ENCODE data around the gene CADPS2.

CADPS2 gene

DNA sequence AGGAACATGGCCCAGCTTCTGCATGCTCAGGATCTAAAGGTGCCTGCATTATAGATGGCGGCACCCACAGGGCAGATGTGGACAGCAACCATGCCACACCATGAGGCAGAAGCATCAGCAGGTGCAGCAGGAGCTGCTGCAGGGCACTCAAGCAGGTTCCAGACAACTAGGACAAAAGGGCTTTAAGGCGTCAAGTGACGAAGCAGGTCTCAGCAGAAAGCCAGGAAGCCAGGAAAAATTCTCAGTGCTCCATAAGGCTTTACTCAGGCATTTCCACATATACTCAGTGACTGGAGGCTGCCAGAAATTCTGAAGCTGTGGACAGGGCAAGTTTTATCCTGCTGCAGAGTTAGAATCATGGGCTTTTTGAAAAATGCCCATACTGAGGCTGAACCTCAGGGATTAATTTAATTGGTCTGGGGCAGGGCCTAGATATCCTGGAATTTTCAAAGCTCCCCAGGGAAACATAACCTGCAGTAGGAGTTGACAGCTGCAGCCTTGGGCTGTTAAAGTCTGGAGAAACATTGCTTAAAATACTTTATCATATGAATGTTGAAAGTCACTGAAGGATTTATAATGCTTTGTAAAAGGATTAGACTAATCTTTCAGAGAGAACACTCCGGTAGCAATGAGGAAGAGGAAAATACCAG, 115.4 kb downstream of the CADPS2 start:
- no peak for DNase-seq (ENCODE audit: low read depth, low spot score)

DNA sequence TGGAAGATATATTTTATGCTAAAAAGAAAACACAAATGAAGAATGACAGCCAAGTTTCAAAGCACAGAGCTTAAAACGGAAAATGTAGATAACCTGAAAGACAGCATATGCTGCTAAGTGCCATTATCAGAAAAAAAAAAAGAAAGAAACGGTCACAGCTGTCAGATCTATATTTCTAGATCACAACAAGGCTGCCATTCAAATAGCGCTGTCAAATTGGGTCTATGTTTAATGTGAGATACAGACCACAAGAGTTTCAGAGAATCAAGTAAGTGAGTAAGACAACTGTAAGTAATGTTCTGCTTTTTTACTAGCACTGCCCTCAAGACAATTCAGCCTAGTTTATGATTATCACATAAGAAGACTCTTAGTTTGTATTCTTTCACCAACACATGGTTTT, 117.4 kb downstream of the CADPS2 start:
- DNase-seq (ENCODE audit: low read depth, low spot score), result no peak

DNA sequence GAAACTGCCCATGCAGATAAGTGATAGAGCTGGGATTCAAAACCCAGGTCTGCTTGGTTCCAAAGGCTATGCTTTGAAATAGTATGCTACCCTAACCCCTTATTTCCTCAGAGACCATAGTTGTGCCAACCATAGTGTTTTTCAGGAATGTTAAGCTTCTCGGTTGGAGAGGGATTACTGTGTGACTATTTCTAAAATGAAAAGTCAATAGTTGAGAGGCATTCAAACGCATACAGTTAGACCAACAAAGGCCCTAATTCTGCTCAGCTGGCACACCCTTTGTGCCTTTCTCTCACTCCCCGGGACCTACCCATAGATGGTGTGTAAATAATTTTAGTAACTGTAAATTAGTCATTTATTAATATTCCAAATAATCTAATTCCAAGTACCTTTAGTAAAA, 118.9 kb downstream of the CADPS2 start:
- DNase-seq (ENCODE audit: low read depth, low spot score), result no peak

DNA sequence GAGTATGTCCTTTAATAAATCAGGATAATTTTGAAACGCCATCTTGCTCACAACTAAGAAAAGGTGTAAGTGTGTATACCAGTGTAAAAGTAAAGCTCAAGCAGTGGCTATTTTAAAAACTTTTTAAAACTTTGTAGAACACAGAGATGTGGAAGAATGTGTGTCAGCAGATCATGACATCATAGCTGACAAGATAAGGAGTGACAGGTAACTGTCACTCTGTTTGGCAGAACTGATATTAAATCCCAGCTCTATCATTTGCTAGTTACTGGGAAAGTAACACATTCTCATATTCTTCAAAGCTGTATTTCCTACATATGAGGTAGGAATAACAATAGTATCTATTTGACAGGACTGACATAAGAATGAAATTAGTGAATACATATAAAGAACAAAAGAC, 119.7 kb downstream of the CADPS2 start:
- DNase-seq (ENCODE audit: low read depth, low spot score), result no peak

DNA sequence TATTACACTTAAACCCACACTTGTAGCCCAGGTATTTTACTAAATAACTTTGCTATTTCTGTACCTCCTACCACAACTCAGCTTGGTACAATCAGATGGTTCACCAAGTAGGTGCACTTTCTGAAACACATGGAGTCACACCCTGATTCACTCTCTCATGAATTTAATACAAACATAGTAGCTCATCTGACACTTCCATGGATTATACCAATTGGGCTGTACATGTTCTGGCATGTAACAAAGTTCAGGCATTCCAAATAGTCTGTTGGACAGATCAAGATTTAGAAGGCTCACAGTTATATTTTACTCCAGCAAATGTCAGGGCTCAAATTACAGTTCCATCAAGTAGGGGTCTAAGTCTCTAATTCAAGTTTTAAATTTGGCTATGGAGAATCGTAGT, 121.4 kb downstream of the CADPS2 start:
- DNase-seq (ENCODE audit: low read depth, low spot score), result no peak

DNA sequence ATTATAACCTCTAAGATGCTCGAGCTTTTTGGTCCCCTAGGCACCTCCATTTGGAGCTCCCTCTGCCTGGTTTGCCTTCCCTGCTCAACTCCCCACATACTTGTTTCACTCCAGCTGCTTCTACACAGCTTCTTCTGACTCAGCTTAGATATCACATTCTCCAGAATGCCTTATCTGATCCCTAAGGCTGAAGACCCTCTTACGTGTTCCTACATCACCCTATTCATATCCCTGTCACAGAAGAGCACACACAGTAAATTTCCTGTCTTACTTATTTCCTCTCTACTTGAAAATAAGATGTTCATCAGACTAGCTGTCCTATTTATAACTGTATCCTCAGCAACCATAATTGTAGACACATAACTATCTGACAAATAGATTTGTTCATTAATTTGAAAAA, 122.2 kb downstream of the CADPS2 start:
- no peak for DNase-seq (ENCODE audit: low read depth, low spot score)

DNA sequence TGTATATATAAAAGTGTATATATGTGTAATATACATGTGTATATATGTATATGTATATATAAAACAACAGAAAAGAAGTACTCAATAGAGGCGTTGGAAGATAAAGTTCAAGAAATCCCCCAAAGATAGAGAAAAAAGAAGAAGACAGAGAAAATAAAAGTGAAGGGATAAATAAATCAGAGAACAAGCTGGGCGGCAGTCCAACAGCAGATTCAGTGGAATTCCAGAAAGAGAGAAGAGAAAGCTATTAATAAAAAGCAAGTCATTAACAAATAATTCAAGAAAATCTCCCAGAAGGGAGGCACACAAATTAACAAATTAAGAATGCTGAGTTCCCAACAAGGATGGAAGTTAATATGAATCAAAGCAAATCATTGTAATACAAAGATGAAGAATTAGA, 124.2 kb downstream of the CADPS2 start:
- no peak for DNase-seq (ENCODE audit: low read depth, low spot score)

DNA sequence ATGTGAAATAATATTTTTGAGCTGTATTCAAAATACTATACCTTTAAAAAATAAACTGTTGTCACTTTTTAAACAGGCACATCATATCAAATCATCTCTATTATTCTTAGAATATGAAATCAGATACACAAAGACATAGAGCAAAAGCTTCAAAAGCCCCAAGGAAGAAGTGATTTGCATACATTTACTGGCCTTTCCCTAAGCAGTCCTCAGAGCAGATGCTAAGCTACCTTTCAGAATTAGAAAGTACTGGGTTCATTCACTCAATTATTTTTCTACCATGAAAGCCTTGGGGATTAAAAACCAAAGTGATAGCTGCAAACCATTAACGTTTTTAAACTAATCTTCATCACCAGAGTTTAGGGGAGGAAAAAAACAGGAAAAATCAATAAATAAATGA, 127.8 kb downstream of the CADPS2 start:
- DNase-seq (ENCODE audit: low read depth, low spot score), result no peak

DNA sequence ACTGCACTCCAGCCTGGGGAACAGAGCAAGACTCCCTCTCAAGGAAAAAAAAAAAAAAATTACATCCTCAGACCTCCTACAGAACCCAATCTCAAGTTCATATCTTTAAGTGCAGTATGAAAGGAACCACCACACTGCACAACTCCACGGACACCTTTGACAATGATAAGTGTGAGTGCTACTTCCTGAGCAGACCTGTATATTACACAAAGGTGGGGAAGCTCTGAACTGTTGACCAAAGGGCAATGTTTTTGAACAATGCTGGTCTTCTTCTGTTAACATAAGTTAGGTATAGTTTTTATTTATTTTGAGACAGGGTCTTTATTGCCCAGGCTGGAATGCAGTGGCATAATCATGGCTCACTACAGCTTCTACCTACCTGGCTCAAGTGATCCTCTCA, 129.4 kb downstream of the CADPS2 start:
- DNase-seq (ENCODE audit: low read depth, low spot score), result no peak

DNA sequence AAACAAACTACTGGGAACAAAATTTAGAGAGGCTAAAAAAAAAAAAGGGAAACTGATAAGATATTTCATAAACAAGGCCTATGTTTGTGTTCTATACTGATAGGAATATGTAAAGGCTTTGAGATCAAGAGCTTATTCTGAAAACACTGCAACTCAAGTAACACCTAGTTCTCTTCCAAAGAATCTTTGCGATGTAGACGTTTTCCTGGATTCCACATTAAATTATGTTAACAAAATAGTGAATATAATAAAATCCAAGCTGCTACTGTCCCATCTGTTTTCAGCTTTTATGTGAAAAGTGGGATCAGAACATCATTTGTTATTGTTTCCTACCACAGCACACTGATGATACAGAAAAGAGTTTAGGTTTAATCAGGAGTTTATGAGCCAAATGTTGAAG, 130.6 kb downstream of the CADPS2 start:
- DNase-seq (ENCODE audit: low read depth, low spot score), result no peak

DNA sequence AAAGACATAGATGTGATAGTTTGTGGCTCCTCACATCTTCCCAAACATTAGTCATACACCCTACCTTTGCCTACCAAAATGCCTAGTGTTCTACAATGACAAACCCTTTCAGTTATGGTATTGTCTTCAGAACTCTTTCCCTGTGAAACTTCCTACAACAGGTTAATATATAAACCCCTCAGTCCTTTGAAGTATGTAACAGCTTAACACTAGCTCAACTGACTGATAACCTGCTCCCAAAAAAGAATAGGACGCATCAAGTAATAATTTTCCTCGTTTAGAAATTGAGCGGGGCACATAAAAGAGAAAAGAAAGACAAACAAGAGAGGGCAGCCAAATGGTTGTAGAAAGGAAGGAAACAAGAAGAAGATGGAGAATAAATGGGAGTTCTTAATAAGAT, 133.7 kb downstream of the CADPS2 start:
- no peak for DNase-seq (ENCODE audit: low read depth, low spot score)

DNA sequence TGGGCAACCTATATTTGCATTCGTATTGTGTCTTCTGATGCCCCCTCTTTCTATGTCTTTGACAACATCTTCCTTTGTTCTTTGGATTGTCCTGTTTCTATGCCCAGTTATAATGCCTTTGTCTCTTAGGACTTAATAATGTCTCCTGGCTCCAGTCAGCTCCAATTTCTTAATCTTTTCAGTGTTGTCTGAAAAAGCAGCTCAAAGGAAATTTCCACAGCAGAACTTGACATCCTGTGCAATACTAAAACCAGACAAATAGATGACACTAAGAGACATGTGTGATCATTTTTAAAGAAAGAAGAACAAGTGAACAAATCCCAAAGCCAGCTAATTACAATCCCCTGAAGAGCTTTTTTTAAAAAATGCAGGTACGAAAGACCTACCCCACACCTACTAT, 135.9 kb downstream of the CADPS2 start:
- no peak for DNase-seq (ENCODE audit: low read depth, low spot score)

DNA sequence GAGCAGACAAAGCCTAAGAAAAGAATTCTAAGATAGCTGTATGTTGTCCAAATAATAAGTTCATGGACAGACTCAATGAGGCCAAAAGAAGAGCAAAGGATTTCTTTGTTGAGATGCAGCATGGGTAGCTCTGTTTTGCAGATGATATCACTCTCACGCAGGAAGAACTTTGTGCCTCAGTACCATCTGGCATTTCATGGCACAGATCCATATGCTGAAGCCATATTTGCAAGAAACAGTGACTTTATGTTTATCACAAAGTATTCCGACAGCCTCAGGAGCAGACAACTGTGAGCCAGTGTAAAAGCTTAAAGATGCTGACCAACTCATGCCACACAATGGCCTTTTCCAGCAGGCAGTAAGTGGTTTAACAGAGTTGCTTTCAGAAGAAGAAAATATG, 138.1 kb downstream of the CADPS2 start:
- no peak for DNase-seq (ENCODE audit: low read depth, low spot score)

DNA sequence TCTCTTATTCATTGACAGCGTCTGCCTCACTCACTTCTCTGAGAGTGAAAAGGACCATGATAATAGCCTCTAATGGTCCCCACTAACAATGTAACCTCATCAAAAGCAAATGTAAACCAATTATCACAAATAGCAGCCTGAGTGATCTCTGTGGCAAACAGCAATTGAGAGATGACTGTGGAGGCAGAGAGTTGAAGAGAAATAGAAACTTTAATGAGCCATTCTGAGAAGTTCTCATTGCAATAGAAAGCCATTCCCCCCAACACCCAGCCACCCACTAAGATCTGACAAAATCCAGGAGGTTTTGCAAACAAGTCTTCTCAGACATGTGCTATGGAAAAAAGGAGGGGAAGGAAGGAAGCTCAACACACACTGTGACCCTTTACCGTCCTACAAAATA, 139.3 kb downstream of the CADPS2 start:
- no peak for DNase-seq (ENCODE audit: low read depth, low spot score)

DNA sequence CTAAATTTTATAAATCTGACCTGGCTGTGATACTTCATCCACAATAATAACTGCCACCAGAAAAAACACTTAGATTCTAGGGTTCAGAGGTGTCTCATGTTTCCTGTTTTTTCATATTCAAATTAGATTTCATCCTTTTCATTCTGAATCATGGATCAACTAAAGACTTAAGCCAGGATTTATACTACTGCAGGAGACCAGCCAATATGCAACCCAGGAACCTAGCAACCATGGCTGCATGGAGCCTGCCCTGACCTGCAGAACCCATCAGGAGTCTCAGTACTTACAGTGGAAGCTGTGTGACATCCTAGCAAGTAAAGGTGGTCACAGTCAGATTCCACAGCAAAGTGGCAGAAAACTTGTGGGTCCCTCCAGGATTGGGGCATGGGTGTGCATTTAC, 143.0 kb downstream of the CADPS2 start:
- no peak for DNase-seq (ENCODE audit: low read depth, low spot score)

DNA sequence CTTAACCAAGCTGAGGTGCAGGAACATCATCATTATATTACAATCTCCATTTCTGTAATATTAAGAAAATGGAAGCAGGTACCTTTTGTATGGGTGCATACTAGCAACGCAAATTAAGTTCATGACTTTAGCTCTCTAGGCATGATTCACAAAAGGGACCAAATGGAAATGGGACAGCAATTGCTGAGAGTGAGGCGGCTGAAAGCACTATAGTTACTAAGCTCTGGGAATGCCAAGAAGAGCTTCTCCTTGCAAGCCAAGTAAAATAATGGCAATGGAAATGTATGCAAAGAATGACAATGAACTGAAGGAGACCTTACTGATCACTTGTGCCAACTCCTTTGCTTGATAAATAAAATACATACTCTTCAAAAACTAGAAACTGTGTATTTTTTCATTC, 147.3 kb downstream of the CADPS2 start:
- DNase-seq (ENCODE audit: low read depth, low spot score), result no peak

DNA sequence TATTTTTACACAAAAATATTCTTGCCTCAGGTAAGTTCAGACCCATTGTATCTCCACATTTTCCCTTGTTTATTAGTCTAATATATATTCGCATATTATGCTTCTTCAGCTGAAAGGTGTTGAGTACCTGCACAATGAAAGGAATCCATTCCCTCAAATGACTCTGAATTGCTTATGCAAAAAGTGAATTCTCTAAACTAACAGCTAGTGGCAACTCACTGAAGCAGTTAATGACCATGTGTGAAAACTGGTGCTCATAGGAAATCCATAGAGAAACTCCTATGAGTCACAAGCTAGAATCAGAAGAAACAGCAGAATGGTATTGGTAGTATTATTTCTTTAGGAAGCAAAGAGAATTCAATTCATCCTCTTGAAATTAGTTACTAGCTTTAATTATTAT, 150.1 kb downstream of the CADPS2 start:
- no peak for DNase-seq (ENCODE audit: low read depth, low spot score)

DNA sequence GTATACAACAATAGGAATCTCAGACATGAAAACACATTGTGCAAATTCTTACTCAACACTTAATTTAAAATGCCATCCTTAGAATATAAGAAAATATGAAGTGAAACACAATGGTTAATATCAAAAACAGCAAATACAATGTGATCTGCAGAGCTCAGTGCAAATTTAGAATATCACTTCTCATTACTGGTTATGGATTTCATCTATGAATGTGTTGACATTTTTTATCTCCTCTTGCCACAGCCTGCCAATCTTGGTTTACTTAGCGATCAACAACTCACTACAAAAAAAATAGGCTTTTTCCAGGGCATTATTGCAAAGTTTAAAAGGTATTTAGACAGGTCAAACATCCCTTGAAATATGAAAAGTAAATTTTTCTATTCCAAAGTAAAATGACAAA, 158.5 kb downstream of the CADPS2 start:
- no peak for DNase-seq (ENCODE audit: low read depth, low spot score)

DNA sequence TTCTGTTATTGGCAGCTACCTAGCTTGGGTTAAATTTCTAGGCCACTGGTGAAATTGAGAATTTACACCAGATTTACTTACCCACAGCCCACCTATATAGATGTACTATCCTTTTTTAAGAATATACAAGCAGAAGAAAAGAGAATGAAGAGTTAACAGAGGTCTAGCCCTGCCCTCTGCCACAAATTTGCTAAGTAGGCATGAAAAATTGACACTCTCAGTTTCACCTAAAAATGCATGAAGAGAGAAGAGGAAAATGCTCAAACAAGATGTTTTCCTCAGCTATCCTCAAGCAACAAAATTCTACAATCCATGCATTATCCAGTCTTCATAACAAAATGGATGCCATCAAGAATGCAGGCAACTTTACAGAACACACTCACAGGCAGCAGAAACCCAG, 158.9 kb downstream of the CADPS2 start:
- DNase-seq (ENCODE audit: low read depth, low spot score), result no peak

DNA sequence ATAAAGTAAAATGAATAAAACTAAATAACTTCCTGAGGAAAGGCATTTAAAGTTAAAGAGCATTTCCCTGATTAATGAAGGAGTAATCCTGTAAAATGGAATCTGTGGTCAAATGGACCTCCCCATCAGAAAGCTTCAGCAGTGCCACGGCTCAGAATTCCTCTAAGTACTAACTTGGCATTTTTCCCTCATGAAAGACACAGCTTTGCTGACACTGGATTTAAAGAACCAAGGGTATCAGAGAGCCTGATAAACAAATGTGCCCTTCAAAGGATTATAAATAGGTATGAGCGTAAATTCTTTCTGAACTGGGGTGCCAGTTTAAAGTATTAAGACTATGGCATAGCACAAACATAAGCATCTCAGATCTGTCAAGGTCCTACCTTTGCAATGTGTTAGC, 159.4 kb downstream of the CADPS2 start:
- no peak for DNase-seq (ENCODE audit: low read depth, low spot score)

DNA sequence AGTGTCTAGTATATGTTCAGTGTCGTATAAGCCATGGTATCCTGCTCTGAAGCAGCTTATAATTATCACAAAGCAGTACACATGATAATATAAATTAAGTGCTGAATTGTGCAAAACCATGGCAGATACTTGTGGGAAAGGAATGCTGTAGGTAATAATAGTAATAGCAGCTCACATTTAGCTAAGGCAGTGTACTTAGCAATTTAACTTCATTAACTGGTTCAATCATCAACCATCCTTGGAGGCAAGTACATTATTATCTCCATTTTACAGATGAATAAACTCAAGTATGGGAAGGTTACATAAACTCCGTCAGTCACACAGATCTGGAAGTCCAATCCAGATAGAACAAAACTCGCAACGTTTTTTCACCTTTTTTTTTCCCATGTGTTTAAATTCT, 161.9 kb downstream of the CADPS2 start:
- no peak for DNase-seq (ENCODE audit: low read depth, low spot score)

DNA sequence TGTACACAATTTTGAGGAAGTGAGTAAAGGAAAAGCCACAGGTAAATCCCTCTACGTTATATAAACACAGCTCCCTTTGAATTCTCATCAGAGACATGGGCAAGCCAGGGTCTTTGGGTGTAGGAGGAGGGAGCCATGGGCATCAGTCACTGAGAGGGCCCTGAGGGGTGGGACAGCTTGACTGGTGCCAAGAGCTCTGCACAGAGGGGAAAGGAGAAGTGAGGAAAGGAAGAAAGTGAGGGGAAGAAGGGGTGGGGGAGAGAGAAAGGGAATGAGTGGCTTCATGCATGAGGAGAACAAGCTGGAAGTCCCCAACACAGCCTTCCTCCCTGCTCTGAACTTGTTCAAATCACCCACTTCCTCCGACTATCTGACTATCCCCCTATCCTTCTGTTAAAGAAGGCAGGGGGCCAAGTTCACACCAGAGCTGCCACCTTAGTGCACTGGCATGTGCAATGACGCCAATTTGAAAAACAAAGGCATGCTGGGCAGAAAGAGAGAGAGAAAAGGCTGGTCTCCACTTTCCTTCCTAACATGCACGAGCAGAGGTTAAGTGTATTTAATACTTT, 167.2 kb downstream of the CADPS2 start:
- no peak for DNase-seq (ENCODE audit: low read depth, low spot score)

DNA sequence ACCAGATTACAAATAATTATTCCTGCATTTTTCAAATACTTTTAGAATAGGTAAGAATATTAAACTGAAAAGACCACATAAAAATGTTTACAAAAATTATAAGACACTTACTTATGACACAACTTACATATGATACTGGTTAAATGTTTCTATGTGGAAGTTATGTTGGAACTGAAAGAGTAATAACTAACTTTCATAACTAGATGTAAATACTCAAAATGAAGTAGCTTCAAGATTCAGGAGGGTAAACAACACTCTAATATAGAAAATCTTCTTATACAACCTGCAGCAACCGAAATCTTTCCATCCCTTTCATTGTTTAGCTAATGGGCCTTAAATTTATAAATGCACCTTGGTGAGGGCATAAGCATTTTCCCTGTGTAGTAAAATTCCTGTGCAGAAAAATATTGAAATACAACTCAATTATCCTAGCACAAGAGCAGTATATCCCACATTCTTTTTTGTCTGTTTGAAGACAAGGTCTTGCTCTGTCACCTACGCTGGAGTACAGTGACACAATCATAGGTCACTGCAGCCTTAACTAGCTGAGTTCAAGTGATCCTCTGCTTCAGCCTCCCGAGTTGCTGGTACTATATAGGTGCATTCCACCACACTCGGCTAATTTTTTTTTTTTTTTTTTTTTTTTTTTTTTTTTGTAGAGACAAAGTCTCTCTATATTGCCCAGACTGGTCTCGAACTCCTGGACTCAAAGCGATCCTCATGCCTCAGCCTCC, 168.7 kb downstream of the CADPS2 start:
- no peak for DNase-seq (ENCODE audit: low read depth, low spot score)
